GM19239 (cell line): ENCODE data around the gene TMC8.
"Not testable (repeated sequence)": the region's sequence is repeated elsewhere in the genome, so short reads cannot be mapped to it uniquely, and the experiment has no call there.

Experiments used
- DNase-seq: peaks from one replicate; pipeline ENCODE4 v3.0.0; 2011; ENCODE audit warnings: low spot score; ENCODE audit not compliant: insufficient read length
- FAIRE-seq: peaks from 2 replicates; lab custom pipeline; 2011; peaks lifted over from hg19 to GRCh38; lab: Jason Lieb, UNC

Gene TMC8

GRCh38 chr17:78146881-78147280 is 16.3 kb downstream of the TMC8 start:
- no peak for FAIRE-seq
- no peak for DNase-seq

- DNase-seq (no peak), FAIRE-seq (peak; percentile 90)
These were observed 16.9 kb downstream of the TMC8 start for GRCh38 chr17:78147315-78147998.

GRCh38 chr17:78148286-78149016 is 17.9 kb downstream of the TMC8 start:
- no peak for DNase-seq
- peak; percentile 70 for FAIRE-seq

GRCh38 chr17:78151514-78152008 is 21.0 kb downstream of the TMC8 start:
- peak; percentile 59 for FAIRE-seq
- no peak for DNase-seq

GRCh38 chr17:78154903-78155811 is 24.6 kb downstream of the TMC8 start:
- FAIRE-seq (peak; percentile 95), DNase-seq (no peak)

- FAIRE-seq (peak; percentile 98), DNase-seq (no peak)
These were observed 29.1 kb downstream of the TMC8 start for GRCh38 chr17:78159575-78160158.

- DNase-seq: no peak
- no peak for FAIRE-seq
These were observed 33.5 kb downstream of the TMC8 start for GRCh38 chr17:78163881-78164747.

GRCh38 chr17:78164748-78165607 is 34.4 kb downstream of the TMC8 start:
- FAIRE-seq: no peak

GRCh38 chr17:78166416-78166815 is 35.8 kb downstream of the TMC8 start:
- DNase-seq: no peak
- FAIRE-seq: no peak

More at GRCh38 chr17:78164748-78165607, 34.4 kb downstream of the TMC8 start:
- DNase-seq: no peak

- peak; percentile 87 for FAIRE-seq
- DNase-seq: peak; percentile 86
These were observed 37.8 kb downstream of the TMC8 start, which contains the start of gene SYNGR2 for GRCh38 chr17:78168242-78168902. Gene SYNGR2, plus strand, starts transcription at chr17:78168581. Its CDS starts 36 bp downstream, at chr17:78168617.

GRCh38 chr17:78168903-78169793 is 38.6 kb downstream of the TMC8 start:
- DNase-seq (no peak), FAIRE-seq (peak; percentile 73)

- DNase-seq (no peak), FAIRE-seq (no peak)
These were observed 40.4 kb downstream of the TMC8 start for GRCh38 chr17:78170692-78171590.

- DNase-seq, FAIRE-seq: not testable (repeated sequence)
These were observed 41.1 kb downstream of the TMC8 start for GRCh38 chr17:78171591-78172248.

- FAIRE-seq: peak; percentile 64
- no peak for DNase-seq
These were observed 41.9 kb downstream of the TMC8 start for GRCh38 chr17:78172249-78173051.
